SK-N-SH (cell line): Measurements from ENCODE around the gene PYGM. TPM values are rescaled to one million over a fixed set of nuclear protein-coding genes. Genes with fewer than 3 reads are reported as not detected.

Source experiments
- CTCF ChIA-PET: fragments of 300-600, 350-600 bp; formaldehyde crosslinking; extraction: SDS; loops from one replicate; lab custom pipeline; 2021; lab: Yijun Ruan, JAX
- POLR2A ChIA-PET: fragments of 350-600 bp; sonication (Branson Sonifier 250); formaldehyde crosslinking; extraction: SDS; loops from one replicate; lab custom pipeline; 2020; ENCODE audit warnings: antibody characterized with exemption, inconsistent platforms; lab: Yijun Ruan, JAX
- DNase-seq: peaks from one replicate; pipeline ENCODE4 v3.0.0; 2012
- H2AFZ ChIP-seq: fragments of 200-600 bp; sonication (generic); 2 replicates; pipeline ENCODE4 v1.8.1; 2016; ENCODE audit warnings: antibody characterized with exemption, mild to moderate bottlenecking, low read depth
- H3F3A ChIP-seq: fragments of 200-600 bp; sonication (generic); replicated peaks from 2 replicates; pipeline ENCODE3; 2016; ENCODE audit warnings: antibody characterized with exemption, mild to moderate bottlenecking; ENCODE audit not compliant: insufficient read depth
- H3K27ac ChIP-seq, 2 experiments: fragments of 200-500 bp in 1 of 2; fragments of 200-600 bp in 1 of 2; sonication (Bioruptor generic) in 1 of 2; sonication (generic), shearing (Covaris generic) in 1 of 2; 2 replicates each; pipeline versions ENCODE4 v1.5.1 to v1.6.1; 2014 to 2016; ENCODE audit warnings: low read depth in 2 of 2, inconsistent platforms in 1 of 2, low read length in 1 of 2, mild to moderate bottlenecking in 1 of 2, mixed read lengths in 1 of 2
- H3K27me3 ChIP-seq: fragments of 200-600 bp; sonication (generic), shearing (Covaris generic); 2 replicates; pipeline ENCODE4 v1.6.1; 2016; ENCODE audit warnings: mixed run types; ENCODE audit not compliant: insufficient read depth
- H3K36me3 ChIP-seq, 2 experiments: fragments of 200-500 bp in 1 of 2; fragments of 200-600 bp in 1 of 2; sonication (Bioruptor generic) in 1 of 2; sonication (generic) in 1 of 2; replicated peaks in 1 of 2; 2 replicates each; pipeline versions ENCODE3 to v1.5.1; 2014 to 2016; ENCODE audit warnings: low read length in 1 of 2, mild to moderate bottlenecking in 1 of 2; ENCODE audit not compliant: insufficient read depth in 2 of 2, control insufficient read depth in 1 of 2
- H3K4me1 ChIP-seq, 2 experiments: fragments of 200-500 bp in 1 of 2; fragments of 200-600 bp in 1 of 2; sonication (Bioruptor generic) in 1 of 2; sonication (generic), shearing (Covaris generic) in 1 of 2; 2 replicates each; pipeline versions ENCODE4 v1.5.1 to v1.6.1; 2014 to 2016; ENCODE audit warnings: low read depth in 1 of 2, low read length in 1 of 2, mixed run types in 1 of 2; ENCODE audit not compliant: insufficient read depth in 2 of 2, control insufficient read depth in 1 of 2
- H3K4me2 ChIP-seq: fragments of 200-600 bp; sonication (generic), shearing (Covaris generic); 2 replicates; pipeline ENCODE4 v1.6.1; 2017; ENCODE audit warnings: mixed run types
- H3K4me3 ChIP-seq, 2 experiments: fragments of 200-500 bp in 1 of 2; fragments of 200-600 bp in 1 of 2; sonication (Bioruptor generic) in 1 of 2; sonication (generic), shearing (Covaris generic) in 1 of 2; 2 replicates each; pipeline versions ENCODE4 v1.5.1 to v1.8.1; 2014 to 2016; ENCODE audit warnings: low read depth in 2 of 2, inconsistent platforms in 1 of 2, low read length in 1 of 2, mild to moderate bottlenecking in 1 of 2, mixed read lengths in 1 of 2, moderate library complexity in 1 of 2
- H3K79me2 ChIP-seq: fragments of 200-600 bp; sonication (generic); 2 replicates; pipeline ENCODE4 v1.8.1; 2017; ENCODE audit warnings: mild to moderate bottlenecking; ENCODE audit not compliant: insufficient read depth
- H3K9ac ChIP-seq: fragments of 200-600 bp; sonication (generic); 2 replicates; pipeline ENCODE4 v1.6.1; 2017; ENCODE audit warnings: mixed run types
- H3K9me2 ChIP-seq: fragments of 200-600 bp; sonication (generic); 2 replicates; pipeline ENCODE4 v1.6.1; 2017; ENCODE audit warnings: mixed run types
- H3K9me3 ChIP-seq: fragments of 200-600 bp; sonication (generic); 2 replicates; pipeline ENCODE4 v1.6.1; 2017; ENCODE audit warnings: mixed run types, mild to moderate bottlenecking, moderate library complexity
- H4K20me1 ChIP-seq: fragments of 200-600 bp; sonication (generic); 2 replicates; pipeline ENCODE4 v1.6.1; 2017; ENCODE audit warnings: mild to moderate bottlenecking, mixed run types; ENCODE audit not compliant: insufficient read depth
- CHD2 ChIP-seq: fragments of 150-350 bp; IDR thresholded peaks from 2 replicates; pipeline ENCODE4 v1.6.1; 2018; ENCODE audit warnings: low read length; ENCODE audit not compliant: partially characterized antibody
- CTCF ChIP-seq: fragments of 200-600 bp; sonication (generic); IDR thresholded peaks from 2 replicates; pipeline ENCODE4 v1.6.1; 2017; ENCODE audit warnings: antibody characterized with exemption, mild to moderate bottlenecking, moderate library complexity
- FOXJ3 ChIP-seq: sonication (generic); formaldehyde crosslinking; IDR thresholded peaks from 2 replicates; pipeline ENCODE4 v1.5.1; 2020; ENCODE audit warnings: mild to moderate bottlenecking, missing genetic modification reagents
- PBX3 ChIP-seq: IDR thresholded peaks from 2 replicates; pipeline ENCODE4; 2012
- POLR2AphosphoS5 ChIP-seq: IDR thresholded peaks from 2 replicates; pipeline ENCODE4 v1.6.1; 2012; ENCODE audit warnings: low read depth, low read length
- RAD21 ChIP-seq: IDR thresholded peaks from 2 replicates; pipeline ENCODE4 v1.6.1; 2012; ENCODE audit warnings: mild to moderate bottlenecking, low read length
- RCOR1 ChIP-seq: fragments of 150-350 bp; IDR thresholded peaks from 2 replicates; pipeline ENCODE4 v1.6.1; 2017; ENCODE audit warnings: antibody characterized with exemption, low read length
- TAF1 ChIP-seq: IDR thresholded peaks from 2 replicates; pipeline ENCODE4 v1.6.1; 2012; ENCODE audit warnings: low read depth, mild to moderate bottlenecking, low read length, moderate library complexity, borderline replicate concordance
- TEAD4 ChIP-seq: IDR thresholded peaks from 2 replicates; pipeline ENCODE4 v1.4.0; 2012; ENCODE audit warnings: mild to moderate bottlenecking, borderline replicate concordance; ENCODE audit not compliant: insufficient read depth
- USF2 ChIP-seq: fragments of 150-350 bp; IDR thresholded peaks from 2 replicates; pipeline ENCODE4 v1.6.1; 2017; ENCODE audit warnings: antibody characterized with exemption, low read length, low read depth, borderline replicate concordance
- WGBS: methylation state at CpG from one replicate; pipeline ENCODE4 v1.1.6; 2017; ENCODE audit warnings: low lambda C conversion rate; 5-methylcytosine and 5-hydroxymethylcytosine counted together
- polyA plus RNA-seq, 3 experiments: library from polyadenylated mRNA; depleted of rRNA; stranded (reverse); fragments of >200 nt; gene quantifications; 2 replicates each; pipeline ENCODE4 v1.2.3, GENCODE V29; 2012
- TF ChIP-seq, protein P1 (sequence below): IDR thresholded peaks from 2 replicates; pipeline ENCODE4 v1.6.1; 2012; ENCODE audit warnings: mild to moderate bottlenecking, low read depth, low read length, moderate library complexity
- TF ChIP-seq, protein P2 (sequence below): IDR thresholded peaks from 2 replicates; pipeline ENCODE4 v1.4.0; 2012; ENCODE audit warnings: low read depth, borderline replicate concordance

Gene PYGM
- polyA plus RNA-seq, 1 of the 3 experiments (the other 2 are of a cell fraction) = 0.08 TPM

- TF ChIP-seq RCOR1 (no peak), CHD2 (no peak), USF2 (no peak), FOXJ3 (CRISPR knock-in tag) (no peak)
- TF ChIP-seq, protein P1, sequence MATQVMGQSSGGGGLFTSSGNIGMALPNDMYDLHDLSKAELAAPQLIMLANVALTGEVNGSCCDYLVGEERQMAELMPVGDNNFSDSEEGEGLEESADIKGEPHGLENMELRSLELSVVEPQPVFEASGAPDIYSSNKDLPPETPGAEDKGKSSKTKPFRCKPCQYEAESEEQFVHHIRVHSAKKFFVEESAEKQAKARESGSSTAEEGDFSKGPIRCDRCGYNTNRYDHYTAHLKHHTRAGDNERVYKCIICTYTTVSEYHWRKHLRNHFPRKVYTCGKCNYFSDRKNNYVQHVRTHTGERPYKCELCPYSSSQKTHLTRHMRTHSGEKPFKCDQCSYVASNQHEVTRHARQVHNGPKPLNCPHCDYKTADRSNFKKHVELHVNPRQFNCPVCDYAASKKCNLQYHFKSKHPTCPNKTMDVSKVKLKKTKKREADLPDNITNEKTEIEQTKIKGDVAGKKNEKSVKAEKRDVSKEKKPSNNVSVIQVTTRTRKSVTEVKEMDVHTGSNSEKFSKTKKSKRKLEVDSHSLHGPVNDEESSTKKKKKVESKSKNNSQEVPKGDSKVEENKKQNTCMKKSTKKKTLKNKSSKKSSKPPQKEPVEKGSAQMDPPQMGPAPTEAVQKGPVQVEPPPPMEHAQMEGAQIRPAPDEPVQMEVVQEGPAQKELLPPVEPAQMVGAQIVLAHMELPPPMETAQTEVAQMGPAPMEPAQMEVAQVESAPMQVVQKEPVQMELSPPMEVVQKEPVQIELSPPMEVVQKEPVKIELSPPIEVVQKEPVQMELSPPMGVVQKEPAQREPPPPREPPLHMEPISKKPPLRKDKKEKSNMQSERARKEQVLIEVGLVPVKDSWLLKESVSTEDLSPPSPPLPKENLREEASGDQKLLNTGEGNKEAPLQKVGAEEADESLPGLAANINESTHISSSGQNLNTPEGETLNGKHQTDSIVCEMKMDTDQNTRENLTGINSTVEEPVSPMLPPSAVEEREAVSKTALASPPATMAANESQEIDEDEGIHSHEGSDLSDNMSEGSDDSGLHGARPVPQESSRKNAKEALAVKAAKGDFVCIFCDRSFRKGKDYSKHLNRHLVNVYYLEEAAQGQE = no peak
- H3K4me1 ChIP-seq = peaks cover 17 to 19% of the 10 kb centered on the region in 2 experiments
- H3K4me3 ChIP-seq = peak overlapping the region; percentile 77 to 83
- peaks cover 57% of the 10 kb centered on the region for H3K79me2 ChIP-seq
- peaks cover 54 to 55% of the 10 kb centered on the region in 2 experiments for H3K36me3 ChIP-seq
- H3K9me3 ChIP-seq = no peaks in the 10 kb centered on the region
- 13% methylated on average over 3 of the region's 3 CpGs for WGBS
- H3K9ac ChIP-seq = peak overlapping the region; percentile 64
- POLR2A ChIA-PET = interaction anchor here (0.9 to 1.6 kb wide), 2 partner anchors 15 to 17 kb away, joined by 3 to 5 read pairs; partner anchors contain the start of gene PYGM
- CTCF ChIA-PET = interaction anchor here (0.6 to 6.1 kb wide), 7 partner anchors 8 to 88 kb away, joined by 3 to 47 read pairs (median 4); no protein-coding TSS in a partner anchor
- peak overlapping the region; percentile 89 for H3K4me2 ChIP-seq
- DNase-seq = no peak
- no peaks in the 10 kb centered on the region for H3K9me2 ChIP-seq
- H2AFZ ChIP-seq = no peak overlapping the region
- peaks cover 57% of the 10 kb centered on the region for H4K20me1 ChIP-seq
- H3F3A ChIP-seq = peaks cover 21% of the 10 kb centered on the region
- no peaks in the 10 kb centered on the region for H3K27me3 ChIP-seq
- peak overlapping the region in 1 of 2 experiments; percentile 39; a peak in 1 of 4 replicates for H3K27ac ChIP-seq
Measured at GRCh38 chr11:64776875-64777274, 17.1 kb upstream of the PYGM start.

DNA sequence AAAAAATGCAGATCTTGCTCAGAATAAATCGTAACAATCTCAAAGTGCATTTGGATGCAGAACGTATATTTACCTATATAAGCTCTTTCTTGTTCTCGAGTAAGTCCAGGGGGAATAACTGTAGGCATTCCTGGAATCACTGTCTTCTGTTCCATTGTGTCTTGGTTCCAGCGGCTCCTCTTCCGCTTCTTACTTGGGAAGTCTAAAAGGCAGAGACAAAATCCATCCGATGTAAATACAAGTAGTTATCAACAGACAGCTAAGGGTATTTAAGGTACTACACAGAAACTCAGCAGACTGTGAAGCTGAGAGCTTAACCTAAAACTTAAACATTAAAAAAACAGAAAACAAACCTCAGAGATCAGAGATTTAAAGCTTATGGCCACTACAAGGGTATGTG is 16.7 kb upstream of the PYGM start:
- no peak for TF ChIP-seq CHD2
- TF ChIP-seq POLR2AphosphoS5 = no peak
- no peak for TF ChIP-seq PBX3
- no peak for TF ChIP-seq CTCF
- TF ChIP-seq TEAD4 = no peak
- TF ChIP-seq, protein P2, sequence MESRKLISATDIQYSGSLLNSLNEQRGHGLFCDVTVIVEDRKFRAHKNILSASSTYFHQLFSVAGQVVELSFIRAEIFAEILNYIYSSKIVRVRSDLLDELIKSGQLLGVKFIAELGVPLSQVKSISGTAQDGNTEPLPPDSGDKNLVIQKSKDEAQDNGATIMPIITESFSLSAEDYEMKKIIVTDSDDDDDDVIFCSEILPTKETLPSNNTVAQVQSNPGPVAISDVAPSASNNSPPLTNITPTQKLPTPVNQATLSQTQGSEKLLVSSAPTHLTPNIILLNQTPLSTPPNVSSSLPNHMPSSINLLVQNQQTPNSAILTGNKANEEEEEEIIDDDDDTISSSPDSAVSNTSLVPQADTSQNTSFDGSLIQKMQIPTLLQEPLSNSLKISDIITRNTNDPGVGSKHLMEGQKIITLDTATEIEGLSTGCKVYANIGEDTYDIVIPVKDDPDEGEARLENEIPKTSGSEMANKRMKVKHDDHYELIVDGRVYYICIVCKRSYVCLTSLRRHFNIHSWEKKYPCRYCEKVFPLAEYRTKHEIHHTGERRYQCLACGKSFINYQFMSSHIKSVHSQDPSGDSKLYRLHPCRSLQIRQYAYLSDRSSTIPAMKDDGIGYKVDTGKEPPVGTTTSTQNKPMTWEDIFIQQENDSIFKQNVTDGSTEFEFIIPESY = no peak
- TF ChIP-seq TAF1 = no peak
- no peak for TF ChIP-seq RAD21
- Histone ChIP-seq H3K79me2 (peaks cover 61% of the 10 kb centered on the region), H3K4me2 (peak overlapping the region; percentile 89), H3K9me3 (no peaks in the 10 kb centered on the region), H2AFZ (no peak overlapping the region), H3F3A (peaks cover 22% of the 10 kb centered on the region), H3K27ac (no peak overlapping the region), H3K36me3 (peaks cover 59% of the 10 kb centered on the region in 2 experiments), H3K4me1 (peaks cover 17 to 19% of the 10 kb centered on the region in 2 experiments), H3K4me3 (peak overlapping the region; percentile 77 to 83), H3K9ac (peak overlapping the region; percentile 64; the same call in 1 of the 2 replicates), H3K27me3 (no peaks in the 10 kb centered on the region), H3K9me2 (no peaks in the 10 kb centered on the region), H4K20me1 (peaks cover 61% of the 10 kb centered on the region)
- no peak for DNase-seq
- POLR2A ChIA-PET = interaction anchor here (0.9 to 1.6 kb wide), 2 partner anchors 14 to 17 kb away, joined by 3 to 5 read pairs; partner anchors contain the start of gene PYGM
- CTCF ChIA-PET = interaction anchor here (0.6 to 6.1 kb wide), 8 partner anchors 9 to 89 kb away, joined by 3 to 47 read pairs (median 4); no protein-coding TSS in a partner anchor
- 57% methylated on average over 6 of the region's 6 CpGs for WGBS
